HG03060 (cell line): Measurements from ENCODE around the gene PRL.

Experiments used
- ATAC-seq: cut with Tn5 transposase; IDR thresholded peaks from one replicate; pipeline ENCODE4 v1.9.1; 2021; ENCODE audit warnings: low read depth, moderate number of reproducible peaks; ENCODE audit not compliant: unreplicated experiment

The PRL gene

DNA sequence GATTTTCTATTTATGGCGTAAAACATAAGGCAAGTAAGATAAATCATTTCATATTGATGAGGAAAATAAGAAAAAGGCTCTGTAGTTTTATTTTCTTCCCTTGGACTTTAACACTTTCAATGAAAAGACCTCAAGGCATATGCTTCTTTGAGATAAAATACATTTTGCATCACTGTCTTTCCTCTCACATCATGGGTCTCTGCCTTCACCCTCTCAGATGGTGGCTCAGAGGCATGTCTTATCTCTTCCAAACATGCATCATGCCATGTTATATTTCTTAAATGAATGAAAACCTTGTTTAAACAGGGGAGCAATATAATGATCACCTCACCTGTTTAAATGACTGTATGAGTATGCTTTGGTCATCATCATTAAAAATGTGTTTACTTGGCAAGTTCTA, 59.3 kb downstream of the PRL start:
- ATAC-seq, result no peak
